NCI-H2227 (cell line): ENCODE data around the gene MLC1.

ENCODE experiments used
- DNase-seq: peaks from one replicate; lab custom pipeline; 2025; ENCODE audit not compliant: unreplicated experiment; lab: John Stamatoyannopoulos, UW

MLC1 gene

GRCh38 chr22:50016988-50017700, 68.1 kb downstream of the MLC1 start:
- DNase-seq: no peak

- DNase-seq: no peak
These were observed 68.8 kb downstream of the MLC1 start for GRCh38 chr22:50016308-50016987.

GRCh38 chr22:50015451-50016307, 69.5 kb downstream of the MLC1 start:
- no peak for DNase-seq

- DNase-seq: peak; percentile 32
These were observed 70.4 kb downstream of the MLC1 start for GRCh38 chr22:50014655-50015401.

- no peak for DNase-seq
These were observed 71.1 kb downstream of the MLC1 start for GRCh38 chr22:50014053-50014501.

GRCh38 chr22:50012211-50013181, 72.7 kb downstream of the MLC1 start, which contains the start of gene IL17REL:
Gene IL17REL (minus strand): TSS chr22:50012765. CDS start chr22:50012646, 119 bp downstream.
- DNase-seq: no peak

- DNase-seq: no peak
These were observed 73.6 kb downstream of the MLC1 start for GRCh38 chr22:50011447-50012210.

- DNase-seq: no peak
These were observed 74.4 kb downstream of the MLC1 start for GRCh38 chr22:50010676-50011446.

- no peak for DNase-seq
These were observed 75.2 kb downstream of the MLC1 start for GRCh38 chr22:50009765-50010675.
